Measurements from ENCODE around the gene ZSCAN2.
A peak's percentile ranks its signal among the peaks of the same experiment; 100 is the strongest.

The ZSCAN2 gene

GRCh38 chr15:84597296-84597695 lies 3.5 kb upstream of the ZSCAN2 start:
- H3K36me3 ChIP-seq (ENCODE audit: insufficient read depth, low read length) = no peaks in the 10 kb centered on the region
- H3K9ac ChIP-seq (ENCODE audit: insufficient read length) = no peak overlapping the region
- H3K27ac ChIP-seq = no peak overlapping the region
- DNase-seq (ENCODE audit: low read depth, low spot score) = no peak
- no peaks in the 10 kb centered on the region for H3K9me3 ChIP-seq (ENCODE audit: low read depth, low read length)
- TF ChIP-seq POLR2AphosphoS5 (IDR thresholded peaks at IDR 0.05; ENCODE audit: borderline replicate concordance, low read depth, low read length) (no peak), EZH2 (IDR thresholded peaks at IDR 0.05) (no peak), FOXP2 (optimal IDR thresholded peaks at IDR 0.05; ENCODE audit: control extremely low read depth, extremely low read length, insufficient read depth) (no peak)
- no peak overlapping the region for H3K4me3 ChIP-seq

GRCh38 chr15:84598250-84598649 lies 2.6 kb upstream of the ZSCAN2 start:
- H3K27ac ChIP-seq = no peak overlapping the region
- DNase-seq (ENCODE audit: low read depth, low spot score) = no peak
- no peaks in the 10 kb centered on the region for H3K36me3 ChIP-seq (ENCODE audit: insufficient read depth, low read length)
- H3K9me3 ChIP-seq (ENCODE audit: low read depth, low read length) = no peaks in the 10 kb centered on the region
- no peak overlapping the region for H3K4me3 ChIP-seq
- TF ChIP-seq FOXP2 (optimal IDR thresholded peaks at IDR 0.05; ENCODE audit: control extremely low read depth, extremely low read length, insufficient read depth) (no peak), POLR2AphosphoS5 (IDR thresholded peaks at IDR 0.05; ENCODE audit: borderline replicate concordance, low read depth, low read length) (no peak), EZH2 (IDR thresholded peaks at IDR 0.05) (no peak)
- H3K9ac ChIP-seq (ENCODE audit: insufficient read length) = no peak overlapping the region

GRCh38 chr15:84598993-84599392 lies 1.8 kb upstream of the ZSCAN2 start:
- no peak for DNase-seq (ENCODE audit: low read depth, low spot score)
- Histone ChIP-seq H3K27ac (no peak overlapping the region), H3K4me3 (no peak overlapping the region), H3K9me3 (ENCODE audit: low read depth, low read length) (no peaks in the 10 kb centered on the region), H3K9ac (ENCODE audit: insufficient read length) (no peak overlapping the region), H3K36me3 (ENCODE audit: insufficient read depth, low read length) (peaks cover 4% of the 10 kb centered on the region; the same call in 1 of the 2 replicates)
- no peak for TF ChIP-seq FOXP2 (optimal IDR thresholded peaks at IDR 0.05; ENCODE audit: control extremely low read depth, extremely low read length, insufficient read depth)

- DNase-seq (ENCODE audit: low read depth, low spot score) = no peak
- TF ChIP-seq EZH2 (IDR thresholded peaks at IDR 0.05) = no peak
- no peak for TF ChIP-seq FOXP2 (optimal IDR thresholded peaks at IDR 0.05; ENCODE audit: control extremely low read depth, extremely low read length, insufficient read depth)
- TF ChIP-seq POLR2AphosphoS5 (IDR thresholded peaks at IDR 0.05; ENCODE audit: borderline replicate concordance, low read depth, low read length) = no peak
- Histone ChIP-seq H3K4me3 (no peak overlapping the region), H3K9ac (ENCODE audit: insufficient read length) (no peak overlapping the region), H3K36me3 (ENCODE audit: insufficient read depth, low read length) (peaks cover 10% of the 10 kb centered on the region; the same call in 1 of the 2 replicates), H3K27ac (no peak overlapping the region), H3K9me3 (ENCODE audit: low read depth, low read length) (no peaks in the 10 kb centered on the region)
These were observed 903 bp upstream of the ZSCAN2 start for GRCh38 chr15:84599906-84600305.

- peak; percentile 56 for DNase-seq (ENCODE audit: low read depth, low spot score)
- H3K27ac ChIP-seq = no peak overlapping the region
These were observed 500 bp upstream of the ZSCAN2 start for GRCh38 chr15:84600331-84600686.

GRCh38 chr15:84601555-84601838 lies 688 bp downstream of the ZSCAN2 start:
- H3K27ac ChIP-seq = no peak overlapping the region
- TF ChIP-seq EZH2 (IDR thresholded peaks at IDR 0.05) = no peak
- TF ChIP-seq FOXP2 (optimal IDR thresholded peaks at IDR 0.05; ENCODE audit: control extremely low read depth, extremely low read length, insufficient read depth) = no peak
- TF ChIP-seq POLR2AphosphoS5 (IDR thresholded peaks at IDR 0.05; ENCODE audit: borderline replicate concordance, low read depth, low read length) = no peak

More at GRCh38 chr15:84600331-84600686, 500 bp upstream of the ZSCAN2 start:
- Histone ChIP-seq H3K4me3 (peak overlapping the region; percentile 92), H3K9ac (ENCODE audit: insufficient read length) (no peak overlapping the region), H3K36me3 (ENCODE audit: insufficient read depth, low read length) (peaks cover 14% of the 10 kb centered on the region; the same call in 1 of the 2 replicates), H3K9me3 (ENCODE audit: low read depth, low read length) (no peaks in the 10 kb centered on the region)
- TF ChIP-seq POLR2AphosphoS5 (IDR thresholded peaks at IDR 0.05; ENCODE audit: borderline replicate concordance, low read depth, low read length) (no peak), FOXP2 (optimal IDR thresholded peaks at IDR 0.05; ENCODE audit: control extremely low read depth, extremely low read length, insufficient read depth) (no peak), EZH2 (IDR thresholded peaks at IDR 0.05) (no peak)

GRCh38 chr15:84603630-84604379 lies 3.0 kb downstream of the ZSCAN2 start:
- Histone ChIP-seq H3K4me3 (no peak overlapping the region), H3K9me3 (ENCODE audit: low read depth, low read length) (no peaks in the 10 kb centered on the region), H3K27ac (no peak overlapping the region), H3K36me3 (ENCODE audit: insufficient read depth, low read length) (peaks cover 26% of the 10 kb centered on the region), H3K9ac (ENCODE audit: insufficient read length) (no peak overlapping the region)
- DNase-seq (ENCODE audit: low read depth, low spot score) = no peak
- no peak for TF ChIP-seq FOXP2 (optimal IDR thresholded peaks at IDR 0.05; ENCODE audit: control extremely low read depth, extremely low read length, insufficient read depth)
- TF ChIP-seq EZH2 (IDR thresholded peaks at IDR 0.05) = no peak
- no peak for TF ChIP-seq POLR2AphosphoS5 (IDR thresholded peaks at IDR 0.05; ENCODE audit: borderline replicate concordance, low read depth, low read length)

More at GRCh38 chr15:84601555-84601838, 688 bp downstream of the ZSCAN2 start:
- peaks cover 23% of the 10 kb centered on the region for H3K36me3 ChIP-seq (ENCODE audit: insufficient read depth, low read length)
- H3K9ac ChIP-seq (ENCODE audit: insufficient read length) = peak overlapping the region; percentile 88
- H3K4me3 ChIP-seq = peak overlapping the region; percentile 92
- no peak for DNase-seq (ENCODE audit: low read depth, low spot score)
- H3K9me3 ChIP-seq (ENCODE audit: low read depth, low read length) = no peaks in the 10 kb centered on the region

GRCh38 chr15:84604826-84605553 lies 4.2 kb downstream of the ZSCAN2 start:
- Histone ChIP-seq H3K9me3 (ENCODE audit: low read depth, low read length) (no peaks in the 10 kb centered on the region), H3K9ac (ENCODE audit: insufficient read length) (no peak overlapping the region), H3K27ac (no peak overlapping the region), H3K4me3 (no peak overlapping the region), H3K36me3 (ENCODE audit: insufficient read depth, low read length) (peaks cover 27% of the 10 kb centered on the region)
- TF ChIP-seq FOXP2 (optimal IDR thresholded peaks at IDR 0.05; ENCODE audit: control extremely low read depth, extremely low read length, insufficient read depth) = no peak
- DNase-seq (ENCODE audit: low read depth, low spot score) = no peak
